HFFc6 (cell line): Measurements from ENCODE around the gene TMPRSS11F. TPM values are rescaled to one million over a fixed set of nuclear protein-coding genes. Genes with fewer than 3 reads are reported as not detected.
A peak's percentile ranks its signal among the peaks of the same experiment; 100 is the strongest.
"Not testable (repeated sequence)": the region's sequence is repeated elsewhere in the genome, so short reads cannot be mapped to it uniquely, and the experiment has no call there.

Experiments used
- DNase-seq: peaks from one replicate; pipeline ENCODE4 v3.0.0-alpha.2; 2018
- H3K27ac Mint-ChIP-seq: 2 replicates; pipeline ENCODE4 v1.8.0; 2020; ENCODE audit warnings: mild to moderate bottlenecking, mixed read lengths
- H3K27me3 Mint-ChIP-seq: 2 replicates; pipeline ENCODE4 v1.8.0; 2021; ENCODE audit warnings: mild to moderate bottlenecking, moderate library complexity, mixed read lengths; ENCODE audit not compliant: insufficient read depth
- H3K36me3 Mint-ChIP-seq: 2 replicates; pipeline ENCODE4 v1.8.0; 2021; ENCODE audit warnings: low read depth, mixed read lengths
- H3K4me1 Mint-ChIP-seq: 2 replicates; pipeline ENCODE4 v1.8.0; 2020; ENCODE audit warnings: low read depth, mixed read lengths
- H3K4me3 Mint-ChIP-seq: 2 replicates; pipeline ENCODE4 v1.8.0; 2020; ENCODE audit warnings: mild to moderate bottlenecking, moderate library complexity, mixed read lengths
- H3K9me3 Mint-ChIP-seq: 2 replicates; pipeline ENCODE4 v1.8.0; 2020; ENCODE audit warnings: mild to moderate bottlenecking, mixed read lengths
- CTCF ChIP-seq: fragments of 200-600 bp; sonication (generic); IDR thresholded peaks from 2 replicates; pipeline ENCODE4 v1.5.0; 2021; ENCODE audit warnings: antibody characterized with exemption, mild to moderate bottlenecking
- long read RNA-seq: library from polyadenylated mRNA; unstranded; transcript quantifications from one replicate; pipeline ENCODE4 v2.0.0, GENCODE V29; 2019
- total RNA-seq, 6 experiments: library from RNA; stranded (reverse); fragmentation: NEBNext Ultra II Directional; extraction: Animal tissue kit (Norgen Biotek cat#: 25700); gene quantifications; 2 replicates in 1 of 6; 3 replicates in 5 of 6; pipeline ENCODE4 v1.2.3, GENCODE V29; 2021

TMPRSS11F gene
- not detected for total RNA-seq
- long read RNA-seq: 0 reads

GRCh38 chr4:68129793-68130192, at the start of gene TMPRSS11F:
Gene TMPRSS11F (minus strand): TSS chr4:68129869. CDS start chr4:68129820, 49 bp downstream.
- H3K9me3 Mint-ChIP-seq: no peaks in the 10 kb centered on the region; the same call in 1 of the 2 replicates
- no peak for DNase-seq
- no peak within 1 kb of the TSS for H3K27ac Mint-ChIP-seq
- H3K27me3 Mint-ChIP-seq: no peaks in the 10 kb centered on the region
- H3K36me3 Mint-ChIP-seq: no peaks in the 10 kb centered on the region
- TF ChIP-seq CTCF: no peak
- no peaks in the 10 kb centered on the region for H3K4me1 Mint-ChIP-seq
- no peak within 1 kb of the TSS for H3K4me3 Mint-ChIP-seq

DNA sequence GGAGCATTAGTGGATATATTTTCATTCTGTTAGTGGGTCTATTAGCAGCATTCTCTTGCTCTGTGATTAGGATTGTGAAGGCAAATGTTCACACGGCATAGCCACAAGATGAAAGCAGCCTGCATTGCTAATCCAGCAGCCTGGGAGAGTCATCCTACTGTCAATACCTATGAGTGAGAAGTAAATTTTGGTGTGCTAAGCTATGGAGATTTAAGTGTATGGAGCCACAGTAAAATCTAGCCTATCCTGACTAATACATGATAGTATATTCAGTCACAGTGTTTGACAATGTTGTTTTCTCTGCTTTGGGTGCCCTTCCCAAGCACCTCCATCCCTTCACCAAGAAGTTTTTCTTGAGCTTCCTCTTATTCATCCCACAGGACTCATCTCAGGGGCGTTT, 47.2 kb upstream of the TMPRSS11F start:
- no peak for DNase-seq
- peaks cover 6% of the 10 kb centered on the region; the same call in 1 of the 2 replicates for H3K4me1 Mint-ChIP-seq
- H3K4me3 Mint-ChIP-seq: no peak overlapping the region
- no peaks in the 10 kb centered on the region for H3K36me3 Mint-ChIP-seq
- no peaks in the 10 kb centered on the region for H3K9me3 Mint-ChIP-seq
- no peak for TF ChIP-seq CTCF
- H3K27ac Mint-ChIP-seq: no peak overlapping the region
- peaks cover 5% of the 10 kb centered on the region for H3K27me3 Mint-ChIP-seq

DNA sequence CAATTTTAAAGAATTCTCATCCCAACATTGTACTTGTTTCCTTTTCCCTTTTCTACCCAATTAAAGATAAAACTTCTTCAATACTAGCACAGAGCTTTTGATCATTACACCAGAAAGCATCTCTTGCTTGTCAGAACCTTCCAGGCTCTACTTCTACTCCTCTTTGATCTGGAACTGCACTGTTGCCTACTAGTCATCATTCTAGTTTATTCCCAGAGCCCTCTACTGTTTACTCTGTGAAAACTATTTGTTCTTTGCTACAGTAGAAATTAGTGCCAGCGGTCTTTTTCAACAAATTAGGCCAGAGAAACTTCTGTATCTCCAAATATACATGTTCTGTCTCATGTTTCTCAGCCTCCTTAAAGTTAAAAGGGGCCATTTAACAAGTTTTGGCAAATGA, 46.8 kb upstream of the TMPRSS11F start:
- H3K27me3 Mint-ChIP-seq: peaks cover 5% of the 10 kb centered on the region
- no peak for DNase-seq
- H3K27ac Mint-ChIP-seq: no peak overlapping the region
- peaks cover 6% of the 10 kb centered on the region; the same call in 1 of the 2 replicates for H3K4me1 Mint-ChIP-seq
- H3K36me3 Mint-ChIP-seq: no peaks in the 10 kb centered on the region
- H3K9me3 Mint-ChIP-seq: no peaks in the 10 kb centered on the region
- no peak; the same call in 1 of the 2 replicates for TF ChIP-seq CTCF
- H3K4me3 Mint-ChIP-seq: no peak overlapping the region

DNA sequence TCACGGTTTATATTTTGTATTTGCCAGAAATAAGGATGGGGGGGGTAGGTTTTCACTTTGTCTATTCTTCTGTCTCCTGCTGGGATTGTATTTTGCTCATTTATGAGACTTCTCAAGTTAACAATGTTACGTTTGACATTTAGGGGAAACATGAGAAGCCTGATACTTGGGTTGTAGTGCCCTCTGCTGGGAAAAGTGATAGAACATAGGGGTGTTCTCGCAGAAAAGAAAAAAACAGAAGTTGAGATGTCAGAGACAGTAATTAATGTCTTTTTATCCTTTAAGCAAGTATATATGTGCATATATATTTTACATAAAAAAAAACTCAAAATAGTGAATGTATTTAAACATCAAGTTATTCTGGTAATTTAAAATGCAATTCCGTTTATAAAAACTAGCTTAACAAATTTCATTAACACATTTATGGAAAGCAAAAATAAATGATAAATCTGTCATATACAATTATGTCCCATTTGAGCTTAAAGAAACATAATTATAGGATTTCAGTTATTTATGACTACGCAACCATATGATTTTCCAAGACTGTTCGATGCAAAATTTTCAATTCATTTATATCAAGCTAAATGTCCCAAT, 46.0 kb upstream of the TMPRSS11F start:
- peaks cover 6% of the 10 kb centered on the region; the same call in 1 of the 2 replicates for H3K4me1 Mint-ChIP-seq
- peaks cover 5% of the 10 kb centered on the region for H3K27me3 Mint-ChIP-seq
- no peaks in the 10 kb centered on the region for H3K36me3 Mint-ChIP-seq
- peak; percentile 87 for TF ChIP-seq CTCF
- no peak overlapping the region for H3K27ac Mint-ChIP-seq
- H3K4me3 Mint-ChIP-seq: no peak overlapping the region
- peak; percentile 46 for DNase-seq
- H3K9me3 Mint-ChIP-seq: no peaks in the 10 kb centered on the region

GRCh38 chr4:68174389-68174788, 44.7 kb upstream of the TMPRSS11F start:
- H3K27me3 Mint-ChIP-seq, H3K9me3 Mint-ChIP-seq, H3K36me3 Mint-ChIP-seq, H3K4me3 Mint-ChIP-seq, H3K4me1 Mint-ChIP-seq, H3K27ac Mint-ChIP-seq, DNase-seq: not testable (repeated sequence)

GRCh38 chr4:68172147-68172546, 42.5 kb upstream of the TMPRSS11F start:
- H3K4me1 Mint-ChIP-seq, H3K4me3 Mint-ChIP-seq, H3K9me3 Mint-ChIP-seq, H3K36me3 Mint-ChIP-seq, H3K27me3 Mint-ChIP-seq, DNase-seq, H3K27ac Mint-ChIP-seq: not testable (repeated sequence)
